GM12892 (cell line): Measurements from ENCODE around the gene OTUB1.

Experiments
- POLR2A ChIP-seq: IDR thresholded peaks from 2 replicates; pipeline ENCODE4 v1.6.1; 2011; ENCODE audit warnings: low read depth, low read length, control low read depth
- POLR2AphosphoS5 ChIP-seq: IDR thresholded peaks from 2 replicates; pipeline ENCODE4 v1.6.1; 2011; ENCODE audit warnings: low read depth, low read length, control low read depth
- TAF1 ChIP-seq: IDR thresholded peaks from 2 replicates; pipeline ENCODE4 v1.6.1; 2011; ENCODE audit warnings: low read depth, mild to moderate bottlenecking, control low read depth, low read length, borderline replicate concordance

DNA sequence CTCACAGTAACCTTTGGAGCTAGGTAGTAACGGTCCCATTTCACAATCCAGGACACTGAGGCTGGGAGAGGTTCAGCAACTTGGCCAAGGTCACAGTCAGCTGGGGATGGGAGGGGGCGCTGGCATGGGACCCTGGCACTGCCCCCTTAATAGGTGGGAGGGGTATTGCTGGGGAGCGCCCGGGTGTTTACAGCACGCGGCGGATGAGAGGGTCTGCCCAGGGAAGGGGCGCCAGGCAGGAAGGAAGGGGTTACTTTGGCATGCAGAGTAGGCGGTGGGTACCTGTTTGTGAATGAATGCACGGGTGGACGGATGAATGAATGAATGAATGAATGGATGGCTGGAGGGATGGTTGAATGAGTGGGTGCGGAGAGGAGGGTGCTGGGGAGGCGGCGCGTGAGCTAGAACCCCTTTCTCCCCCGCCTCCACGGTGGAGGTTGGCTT lies 48.9 kb downstream of the OTUB1 start:
- no peak for TF ChIP-seq POLR2AphosphoS5
- no peak for TF ChIP-seq POLR2A
- TF ChIP-seq TAF1 = no peak
